ENCODE measurements around the gene PRKCE. TPM values are rescaled to one million over a fixed set of nuclear protein-coding genes. Genes with fewer than 3 reads are reported as not detected.

PRKCE gene
- total and polyA plus RNA-seq, 2 donors (not counting 3 experiments of a cell fraction or from before 2014, with no cell fraction given) = 27.9 to 33.9 TPM

DNA sequence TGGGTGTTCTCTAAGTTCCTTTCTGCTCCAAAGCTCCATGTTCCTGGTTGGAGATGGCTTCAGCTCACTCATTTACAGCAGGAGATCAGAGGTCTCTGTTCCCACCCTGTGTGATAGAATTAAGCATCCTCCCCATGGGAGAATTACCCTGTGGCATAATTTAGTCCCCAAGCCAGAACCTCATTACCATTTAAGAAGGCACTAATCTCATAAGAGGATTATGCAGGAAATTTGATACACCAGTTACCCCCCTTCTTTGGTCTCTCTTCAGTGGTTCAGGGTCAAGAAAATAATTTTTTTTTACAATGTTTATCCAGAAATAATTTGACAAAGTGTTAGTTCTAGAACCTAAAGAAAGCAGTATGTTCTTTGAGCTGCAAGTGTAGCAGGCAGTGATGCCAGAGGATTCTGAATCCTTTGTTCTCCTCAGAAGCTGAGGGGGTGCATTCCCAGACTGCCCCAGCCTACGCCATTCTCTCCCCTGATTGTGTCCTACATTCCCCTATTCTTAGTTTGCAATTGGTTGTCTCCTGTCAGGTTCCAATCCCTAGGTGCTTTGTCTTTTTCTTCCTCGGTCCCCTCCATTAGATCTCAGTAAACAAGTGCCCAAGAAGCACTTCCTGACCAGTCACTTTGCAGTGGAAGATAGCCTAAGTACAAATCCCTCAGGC lies 163.6 kb downstream of the PRKCE start:
- no peak overlapping the region for H3K4me2 ChIP-seq (ENCODE audit: insufficient read depth, low read length)
- H3K9ac ChIP-seq (replicated peaks; ENCODE audit: extremely low read depth, insufficient read depth, low read length) = no peak overlapping the region
- no peaks in the 10 kb centered on the region for H3K36me3 ChIP-seq (ENCODE audit: control insufficient read depth in 2 of 2, extremely low read depth in 1 of 2, insufficient read depth in 2 of 2, low read length in 2 of 2)
- dilution Hi-C loops (cut with MboI; ENCODE audit: extremely low pct_ligation_motif_present, low sequenced_read_pairs) = no loop called here
- POLR2A ChIA-PET = no interaction called here
- no peaks in the 10 kb centered on the region for H3K27me3 ChIP-seq (ENCODE audit: control insufficient read depth in 2 of 2, insufficient read depth in 2 of 2, low read length in 2 of 2)
- no peak for TF ChIP-seq JUN (IDR thresholded peaks at IDR 0.05; ENCODE audit: borderline replicate concordance, insufficient read depth, insufficient read length, low read depth)
- no peak for TF ChIP-seq FOS (IDR thresholded peaks at IDR 0.05; ENCODE audit: borderline replicate concordance, insufficient read depth, low read length)
- no peak for TF ChIP-seq MYC (IDR thresholded peaks at IDR 0.05; ENCODE audit: low read depth, low read length)
- TF ChIP-seq, protein P1, sequence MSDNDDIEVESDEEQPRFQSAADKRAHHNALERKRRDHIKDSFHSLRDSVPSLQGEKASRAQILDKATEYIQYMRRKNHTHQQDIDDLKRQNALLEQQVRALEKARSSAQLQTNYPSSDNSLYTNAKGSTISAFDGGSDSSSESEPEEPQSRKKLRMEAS (IDR thresholded peaks at IDR 0.05; ENCODE audit: insufficient read depth, insufficient read length) = no peak
- TF ChIP-seq POLR2A (IDR thresholded peaks at IDR 0.05; ENCODE audit: low read depth, low read length) = no peak
- no peak for TF ChIP-seq GATA2 (IDR thresholded peaks at IDR 0.05; ENCODE audit: insufficient read depth, insufficient read length, low read depth, low read length)
- TF ChIP-seq EZH2 (IDR thresholded peaks at IDR 0.05; ENCODE audit: borderline replicate concordance, low read depth, low read length, severe bottlenecking) = no peak
- no peak for TF ChIP-seq POLR2AphosphoS5 (IDR thresholded peaks at IDR 0.05; ENCODE audit: insufficient read depth, low read depth, low read length)
- TF ChIP-seq, protein P2, sequence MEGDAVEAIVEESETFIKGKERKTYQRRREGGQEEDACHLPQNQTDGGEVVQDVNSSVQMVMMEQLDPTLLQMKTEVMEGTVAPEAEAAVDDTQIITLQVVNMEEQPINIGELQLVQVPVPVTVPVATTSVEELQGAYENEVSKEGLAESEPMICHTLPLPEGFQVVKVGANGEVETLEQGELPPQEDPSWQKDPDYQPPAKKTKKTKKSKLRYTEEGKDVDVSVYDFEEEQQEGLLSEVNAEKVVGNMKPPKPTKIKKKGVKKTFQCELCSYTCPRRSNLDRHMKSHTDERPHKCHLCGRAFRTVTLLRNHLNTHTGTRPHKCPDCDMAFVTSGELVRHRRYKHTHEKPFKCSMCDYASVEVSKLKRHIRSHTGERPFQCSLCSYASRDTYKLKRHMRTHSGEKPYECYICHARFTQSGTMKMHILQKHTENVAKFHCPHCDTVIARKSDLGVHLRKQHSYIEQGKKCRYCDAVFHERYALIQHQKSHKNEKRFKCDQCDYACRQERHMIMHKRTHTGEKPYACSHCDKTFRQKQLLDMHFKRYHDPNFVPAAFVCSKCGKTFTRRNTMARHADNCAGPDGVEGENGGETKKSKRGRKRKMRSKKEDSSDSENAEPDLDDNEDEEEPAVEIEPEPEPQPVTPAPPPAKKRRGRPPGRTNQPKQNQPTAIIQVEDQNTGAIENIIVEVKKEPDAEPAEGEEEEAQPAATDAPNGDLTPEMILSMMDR (IDR thresholded peaks at IDR 0.05; ENCODE audit: extremely low read depth in 1 of 2, insufficient read depth in 1 of 2, low read depth in 1 of 2, low read length in 2 of 2) = no peak
- H3K9me3 ChIP-seq (replicated peaks; ENCODE audit: control insufficient read depth, insufficient read depth, low read length) = no peaks in the 10 kb centered on the region
- H2AFZ ChIP-seq (ENCODE audit: low read depth, low read length) = no peak overlapping the region
- DNase-seq (ENCODE audit: low read depth, low spot score) = no peak
- intact Hi-C loops (cut with micrococcal nuclease) = loop anchor here (5.0 kb wide), 1 partner anchor 42 kb away; no protein-coding TSS in a partner anchor
- peaks cover 39% of the 10 kb centered on the region for H3K4me1 ChIP-seq (ENCODE audit: control insufficient read depth, extremely low read depth, insufficient read depth, low read length)
- no peaks in the 10 kb centered on the region for H4K20me1 ChIP-seq (replicated peaks; ENCODE audit: control insufficient read depth, extremely low read depth, insufficient read depth, low read length)
- no TSS peak for BruUV-seq (replicated peaks)
- CTCF ChIA-PET = interaction anchor here (1.4 kb wide), 1 partner anchor 36 kb away, joined by 7 read pairs; no protein-coding TSS in a partner anchor
- H3K9me1 ChIP-seq (replicated peaks; ENCODE audit: control insufficient read depth, extremely low read depth, insufficient read depth, low read length) = no peaks in the 10 kb centered on the region
- no peak overlapping the region for H3K27ac ChIP-seq (ENCODE audit: insufficient read depth, low read depth, low read length)
- no peak for FAIRE-seq
- no peak overlapping the region for H3K4me3 ChIP-seq (replicated peaks in 1 of 3; ENCODE audit: insufficient read depth in 1 of 3, low read depth in 1 of 3, low read length in 3 of 3)
- H3K79me2 ChIP-seq (ENCODE audit: control insufficient read depth, insufficient read depth, low read length) = no peaks in the 10 kb centered on the region
